PC-3 (cell line): ENCODE results near the gene RRAGC. TPM values are rescaled to one million over a fixed set of nuclear protein-coding genes. Genes with fewer than 3 reads are reported as not detected.

Source experiments
- ATAC-seq: fragments of 200-7000 bp; cut with Tn5 transposase; 2 replicates; pipeline ENCODE4 v1.9.1; 2020; ENCODE audit warnings: mild to moderate bottlenecking, moderate library complexity
- BruUV-seq: library from RNA; stranded (reverse); fragments of 400-500 nt; replicated peaks from 2 replicates; lab custom pipeline; 2021; lab: Mats Ljungman, UMichigan
- CTCF ChIA-PET: fragments of 300-600 bp; sonication (Branson Sonifier 250); formaldehyde crosslinking; loops from one replicate; lab custom pipeline; 2022; ENCODE audit warnings: antibody characterized with exemption; lab: Charles Lee
- POLR2A ChIA-PET: fragments of 300-600 bp; sonication (Branson Sonifier 250); formaldehyde crosslinking; loops from one replicate; lab custom pipeline; 2022; ENCODE audit warnings: antibody characterized with exemption; ENCODE audit not compliant: unreplicated experiment; lab: Charles Lee
- DNase-seq: peaks from one replicate; pipeline ENCODE4 v3.0.0-alpha.2; 2015
- H2AFZ ChIP-seq: fragments of 300-600 bp; sonication (generic); 2 replicates; pipeline ENCODE4 v1.6.0; 2016; ENCODE audit warnings: antibody characterized with exemption, low read length
- H3F3A ChIP-seq: fragments of 300-600 bp; sonication (generic); one replicate; pipeline ENCODE4 v1.6.0; 2017; ENCODE audit warnings: antibody characterized with exemption, low read length, control low read depth, mild to moderate bottlenecking; ENCODE audit not compliant: unreplicated experiment
- H3K27ac ChIP-seq: fragments of 300-600 bp; sonication (generic); 2 replicates; pipeline ENCODE4 v1.5.1; 2016; ENCODE audit warnings: mild to moderate bottlenecking, low read length
- H3K27me3 ChIP-seq: fragments of 300-600 bp; sonication (generic); 2 replicates; pipeline ENCODE4 v1.6.1; 2016; ENCODE audit warnings: low read length, mixed read lengths
- H3K36me3 ChIP-seq: fragments of 300-600 bp; sonication (generic); 2 replicates; pipeline ENCODE4 v1.6.1; 2016; ENCODE audit warnings: low read depth, mixed run types, low read length, mixed read lengths
- H3K4me1 ChIP-seq: fragments of 300-600 bp; sonication (generic); 2 replicates; pipeline ENCODE4 v1.5.1; 2016; ENCODE audit warnings: low read length; ENCODE audit not compliant: insufficient read depth
- H3K4me2 ChIP-seq: fragments of 300-600 bp; sonication (generic); 2 replicates; pipeline ENCODE4 v1.6.0; 2016; ENCODE audit warnings: low read length
- H3K4me3 ChIP-seq: fragments of 300-600 bp; sonication (generic); 2 replicates; pipeline ENCODE4 v1.5.1; 2016; ENCODE audit warnings: mild to moderate bottlenecking, low read length, mixed read lengths
- H3K79me2 ChIP-seq: fragments of 300-600 bp; sonication (generic); 2 replicates; pipeline ENCODE4 v1.6.1; 2017; ENCODE audit warnings: low read length, mixed read lengths
- H3K9ac ChIP-seq: fragments of 300-600 bp; sonication (generic); 2 replicates; pipeline ENCODE4 v1.6.0; 2016; ENCODE audit warnings: mild to moderate bottlenecking, low read length
- H3K9me2 ChIP-seq: fragments of 300-600 bp; sonication (generic); replicated peaks from 2 replicates; pipeline ENCODE4 v1.6.1; 2016; ENCODE audit warnings: mixed run types, low read length, mixed read lengths
- H3K9me3 ChIP-seq: fragments of 300-600 bp; sonication (generic); 2 replicates; pipeline ENCODE4 v1.6.1; 2016; ENCODE audit warnings: low read length, mixed read lengths
- H4K20me1 ChIP-seq: fragments of 300-600 bp; sonication (generic); 2 replicates; pipeline ENCODE4 v1.6.1; 2016; ENCODE audit warnings: low read length, mixed read lengths
- CTCF ChIP-seq: fragments of 300-600 bp; sonication (generic); conservative IDR thresholded peaks from 2 replicates; pipeline ENCODE4 v1.5.1; 2017; ENCODE audit warnings: antibody characterized with exemption, low read depth, mild to moderate bottlenecking, low read length
- EZH2 ChIP-seq: fragments of 300-600 bp; sonication (generic); IDR thresholded peaks from one replicate; pipeline ENCODE4 v1.6.1; 2017; ENCODE audit warnings: antibody characterized with exemption, mild to moderate bottlenecking, low read length; ENCODE audit not compliant: unreplicated experiment
- EZH2phosphoT487 ChIP-seq: fragments of 300-600 bp; sonication (generic); IDR thresholded peaks from 2 replicates; pipeline ENCODE4 v1.6.1; 2018; ENCODE audit warnings: mild to moderate bottlenecking, antibody characterized with exemption, low read length, borderline replicate concordance
- intact Hi-C: fragments of 100-400 bp; cut with micrococcal nuclease; formaldehyde crosslinking; loops from 2 replicates; pipeline ENCODE4 v1.9.0; 2023
- total RNA-seq: library from RNA; depleted of rRNA; stranded (reverse); fragments of >200 nt; gene quantifications from 2 replicates; pipeline ENCODE4 v1.2.3, GENCODE V29; 2014

Gene RRAGC
- total RNA-seq, 1 experiment from 2014 or later, result 7.0 TPM

GRCh38 chr1:38870996-38871395, 11.4 kb upstream of the RRAGC start:
- no peak overlapping the region for H3K4me3 ChIP-seq
- peaks cover 21% of the 10 kb centered on the region for H3K79me2 ChIP-seq
- no peaks in the 10 kb centered on the region for H3K36me3 ChIP-seq
- H3F3A ChIP-seq, result no peaks in the 10 kb centered on the region
- BruUV-seq, result no TSS peak
- no peaks in the 10 kb centered on the region for H4K20me1 ChIP-seq
- H3K9ac ChIP-seq, result no peak overlapping the region
- ChIA-PET POLR2A (no interaction called here), CTCF (no interaction called here)
- peaks cover 14% of the 10 kb centered on the region; the same call in 1 of the 2 replicates for H3K4me1 ChIP-seq
- H3K9me3 ChIP-seq, result no peaks in the 10 kb centered on the region
- H2AFZ ChIP-seq, result no peak overlapping the region
- no peak for ATAC-seq
- no peak for DNase-seq
- TF ChIP-seq EZH2, result no peak
- no peak for TF ChIP-seq EZH2phosphoT487
- TF ChIP-seq CTCF, result no peak
- intact Hi-C loops, result loop anchor here (5.0 kb wide), 1 partner anchor 221 kb away; no protein-coding TSS in a partner anchor
- H3K27ac ChIP-seq, result no peak overlapping the region
- H3K9me2 ChIP-seq, result no peaks in the 10 kb centered on the region
- no peaks in the 10 kb centered on the region for H3K27me3 ChIP-seq
- no peak overlapping the region for H3K4me2 ChIP-seq

- Histone ChIP-seq H2AFZ (no peak overlapping the region), H3K27me3 (no peaks in the 10 kb centered on the region), H3K36me3 (peaks cover 13% of the 10 kb centered on the region), H3F3A (no peaks in the 10 kb centered on the region), H3K9me3 (no peaks in the 10 kb centered on the region), H3K9ac (no peak overlapping the region), H3K4me2 (no peak overlapping the region), H3K27ac (no peak overlapping the region), H3K9me2 (no peaks in the 10 kb centered on the region), H3K4me3 (no peak overlapping the region), H4K20me1 (no peaks in the 10 kb centered on the region), H3K4me1 (peaks cover 7% of the 10 kb centered on the region; the same call in 1 of the 2 replicates), H3K79me2 (peaks cover 13% of the 10 kb centered on the region)
- ChIA-PET CTCF (no interaction called here), POLR2A (no interaction called here)
- DNase-seq, result no peak
- intact Hi-C loops, result no loop called here
- ATAC-seq, result no peak
- TF ChIP-seq EZH2phosphoT487 (no peak), CTCF (no peak), EZH2 (no peak)
- no TSS peak for BruUV-seq
Measured at GRCh38 chr1:38867208-38867607, 7.6 kb upstream of the RRAGC start.

GRCh38 chr1:38865112-38865715, 5.6 kb upstream of the RRAGC start:
- POLR2A ChIA-PET, result no interaction called here
- Histone ChIP-seq H4K20me1 (no peaks in the 10 kb centered on the region), H3K4me3 (no peak overlapping the region), H3K27ac (no peak overlapping the region), H2AFZ (no peak overlapping the region), H3K9ac (no peak overlapping the region), H3K9me3 (no peaks in the 10 kb centered on the region), H3K4me2 (no peak overlapping the region), H3K27me3 (no peaks in the 10 kb centered on the region), H3K36me3 (peaks cover 13% of the 10 kb centered on the region), H3K4me1 (0 out of 2 replicates have a peak, but pooled peaks cover 4% of the 10 kb centered on the region), H3K9me2 (no peaks in the 10 kb centered on the region), H3K79me2 (0 out of 2 replicates have a peak, but pooled peaks cover 4% of the 10 kb centered on the region), H3F3A (no peaks in the 10 kb centered on the region)
- CTCF ChIA-PET, result no interaction called here
- no peak for ATAC-seq
- DNase-seq, result no peak
- intact Hi-C loops, result no loop called here
- BruUV-seq, result no TSS peak
- no peak for TF ChIP-seq EZH2
- no peak for TF ChIP-seq CTCF
- TF ChIP-seq EZH2phosphoT487, result no peak
